Neural progenitor cell (in vitro differentiated cells): Measurements from ENCODE around the gene PRSS33. TPM values are rescaled to one million over a fixed set of nuclear protein-coding genes. Genes with fewer than 3 reads are reported as not detected.

ENCODE experiments used
- DNase-seq: peaks from one replicate; pipeline ENCODE4 v3.0.0-alpha.2; 2016; ENCODE audit warnings: low spot score
- H2AFZ ChIP-seq: fragments of 200-600 bp; sonication (generic); replicated peaks from 2 replicates; pipeline ENCODE4 v1.6.1; 2016; ENCODE audit warnings: antibody characterized with exemption
- H3F3A ChIP-seq: fragments of 200-600 bp; sonication (generic); 2 replicates; pipeline ENCODE4 v1.6.1; 2016; ENCODE audit warnings: antibody characterized with exemption, low read depth
- H3K27ac ChIP-seq: fragments of 200-600 bp; sonication (generic); 2 replicates; pipeline ENCODE4 v1.5.1; 2016; ENCODE audit warnings: mild to moderate bottlenecking
- H3K27me3 ChIP-seq: fragments of 200-600 bp; sonication (generic); 2 replicates; pipeline ENCODE4 v1.6.1; 2016; ENCODE audit warnings: mild to moderate bottlenecking, moderate library complexity
- H3K36me3 ChIP-seq: fragments of 200-600 bp; sonication (generic); 2 replicates; pipeline ENCODE4 v1.5.1; 2016
- H3K4me1 ChIP-seq: fragments of 200-600 bp; sonication (generic); 2 replicates; pipeline ENCODE4 v1.6.1; 2016; ENCODE audit warnings: mixed run types
- H3K4me2 ChIP-seq: fragments of 200-600 bp; sonication (generic); 2 replicates; pipeline ENCODE4 v1.6.1; 2016
- H3K4me3 ChIP-seq: fragments of 200-600 bp; sonication (generic); 2 replicates; pipeline ENCODE4 v1.5.1; 2016
- H3K79me2 ChIP-seq: fragments of 200-600 bp; sonication (generic); 2 replicates; pipeline ENCODE4 v1.6.1; 2016; ENCODE audit warnings: low read depth
- H3K9ac ChIP-seq: fragments of 200-600 bp; sonication (generic); 2 replicates; pipeline ENCODE4 v1.6.1; 2016
- H3K9me3 ChIP-seq: fragments of 200-600 bp; sonication (generic); 2 replicates; pipeline ENCODE4 v1.5.1; 2016; ENCODE audit warnings: low read depth
- H4K20me1 ChIP-seq: fragments of 200-600 bp; sonication (generic); 2 replicates; pipeline ENCODE4 v1.6.1; 2016; ENCODE audit warnings: low read depth
- H3K27ac Mint-ChIP-seq: 3 replicates; pipeline ENCODE4 v1.8.0; 2021; ENCODE audit warnings: mixed read lengths
- H3K27me3 Mint-ChIP-seq: 2 replicates; pipeline ENCODE4 v1.8.0; 2022; ENCODE audit warnings: low read depth, mild to moderate bottlenecking, inconsistent platforms, moderate library complexity, mixed read lengths; ENCODE audit not compliant: insufficient read depth
- H3K36me3 Mint-ChIP-seq: 3 replicates; pipeline ENCODE4 v1.8.0; 2021; ENCODE audit warnings: mixed read lengths
- H3K4me1 Mint-ChIP-seq: 3 replicates; pipeline ENCODE4 v1.8.0; 2021; ENCODE audit warnings: mixed read lengths
- H3K4me3 Mint-ChIP-seq: 3 replicates; pipeline ENCODE4 v1.8.0; 2021; ENCODE audit warnings: mild to moderate bottlenecking, moderate library complexity, mixed read lengths
- H3K9me3 Mint-ChIP-seq: 3 replicates; pipeline ENCODE4 v1.8.0; 2020; ENCODE audit warnings: mixed read lengths
- CTCF ChIP-seq: fragments of 200-600 bp; sonication (generic); IDR thresholded peaks from 2 replicates; pipeline ENCODE4 v1.5.1; 2017; ENCODE audit warnings: antibody characterized with exemption, mild to moderate bottlenecking
- EZH2 ChIP-seq: fragments of 200-600 bp; sonication (generic); IDR thresholded peaks from 2 replicates; pipeline ENCODE4 v1.6.1; 2017; ENCODE audit warnings: antibody characterized with exemption, mild to moderate bottlenecking, moderate library complexity
- EZH2phosphoT487 ChIP-seq: fragments of 200-600 bp; sonication (generic); IDR thresholded peaks from 2 replicates; pipeline ENCODE4 v1.6.1; 2017; ENCODE audit warnings: antibody characterized with exemption
- total RNA-seq: library from RNA; depleted of rRNA; stranded (reverse); fragments of >200 nt; gene quantifications from 2 replicates; pipeline ENCODE4 v1.2.3, GENCODE V29; 2015; ENCODE audit warnings: low replicate concordance

The PRSS33 gene
- total RNA-seq, 1 donor from 2014 or later, result 0.73 TPM

DNA sequence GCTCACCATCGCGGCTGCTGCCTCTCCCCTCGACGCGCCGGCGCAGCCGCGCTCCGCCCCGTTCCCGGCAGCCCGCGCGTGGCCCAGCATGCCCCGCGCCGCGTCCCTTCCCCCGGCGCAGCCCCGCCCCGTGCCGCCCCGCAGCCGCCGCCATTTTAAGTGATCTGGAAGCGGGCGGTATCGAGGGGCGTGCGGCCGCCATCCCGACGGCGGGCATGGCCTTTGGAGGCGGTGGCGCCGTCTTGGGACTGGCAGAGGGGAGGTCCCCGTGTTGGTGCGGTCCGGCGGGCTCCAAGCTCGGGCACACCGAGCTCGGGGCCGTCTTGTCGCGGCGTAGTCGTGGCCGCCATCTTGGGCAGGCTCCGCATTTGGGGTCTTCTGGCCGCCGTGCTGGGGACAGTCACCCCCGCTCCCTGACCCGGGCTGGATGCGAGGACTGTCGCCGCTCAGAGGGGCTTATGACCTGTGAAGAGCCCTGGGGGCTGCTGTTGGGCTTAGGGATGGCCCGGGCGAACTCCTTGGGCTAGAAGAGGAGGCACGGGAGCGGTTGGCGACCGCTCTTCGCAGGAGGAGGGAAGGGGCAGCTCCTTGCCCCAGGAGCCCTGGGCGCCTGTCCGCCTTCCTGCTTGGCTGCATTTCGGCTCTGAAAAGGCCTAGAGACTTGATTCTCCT, 10.0 kb downstream of the PRSS33 start, which contains the start of gene ELOB:
Gene ELOB (minus strand): TSS at position 50 of the 672 bp plus-strand sequence. CDS start 41 bp downstream, at position 9.
- Mint-ChIP-seq H3K4me3 (peak within 1 kb of the TSS; percentile 99), H3K27me3 (peaks cover 7% of the 10 kb centered on the region), H3K9me3 (no peaks in the 10 kb centered on the region), H3K36me3 (peaks cover 3% of the 10 kb centered on the region), H3K4me1 (peaks cover 23% of the 10 kb centered on the region), H3K27ac (peak within 1 kb of the TSS; percentile 98)
- Histone ChIP-seq H3K79me2 (peaks cover 56% of the 10 kb centered on the region), H3K9ac (peak within 1 kb of the TSS; percentile 100), H3K27ac (peak within 1 kb of the TSS; percentile 100), H3K4me1 (peaks cover 20% of the 10 kb centered on the region), H3K27me3 (no peaks in the 10 kb centered on the region), H3K4me3 (peak within 1 kb of the TSS; percentile 99), H3F3A (peaks cover 41% of the 10 kb centered on the region), H3K36me3 (no peaks in the 10 kb centered on the region), H4K20me1 (peaks cover 27% of the 10 kb centered on the region), H3K9me3 (no peaks in the 10 kb centered on the region), H2AFZ (peak within 1 kb of the TSS; percentile 94), H3K4me2 (peak within 1 kb of the TSS; percentile 100)
- TF ChIP-seq EZH2phosphoT487, result no peak
- no peak for TF ChIP-seq EZH2
- TF ChIP-seq CTCF, result no peak
- DNase-seq, result peak; percentile 95

- Histone ChIP-seq H3K79me2 (peaks cover 56% of the 10 kb centered on the region), H3K27ac (no peak overlapping the region), H3K4me3 (peak overlapping the region; percentile 99), H3K4me1 (peaks cover 20% of the 10 kb centered on the region), H3K9ac (peak overlapping the region; percentile 90), H3K4me2 (peak overlapping the region; percentile 100), H3K36me3 (no peaks in the 10 kb centered on the region), H3F3A (peaks cover 48% of the 10 kb centered on the region), H4K20me1 (peaks cover 34% of the 10 kb centered on the region), H3K9me3 (no peaks in the 10 kb centered on the region), H2AFZ (peak overlapping the region; percentile 76), H3K27me3 (no peaks in the 10 kb centered on the region)
- H3K27ac Mint-ChIP-seq, result peak overlapping the region; percentile 95
- no peaks in the 10 kb centered on the region for H3K9me3 Mint-ChIP-seq
- TF ChIP-seq EZH2phosphoT487 (no peak), EZH2 (no peak), CTCF (no peak)
- H3K4me3 Mint-ChIP-seq, result peak overlapping the region; percentile 99
- DNase-seq, result peak; percentile 72
- H3K36me3 Mint-ChIP-seq, result peaks cover 7% of the 10 kb centered on the region
- H3K27me3 Mint-ChIP-seq, result peaks cover 7% of the 10 kb centered on the region
- H3K4me1 Mint-ChIP-seq, result peaks cover 23% of the 10 kb centered on the region
Observed at GRCh38 chr16:2776500-2777139, 10.7 kb downstream of the PRSS33 start.

GRCh38 chr16:2775765-2776499, 11.4 kb downstream of the PRSS33 start:
- peaks cover 56% of the 10 kb centered on the region for H3K79me2 ChIP-seq
- H3K27ac Mint-ChIP-seq, result peak overlapping the region; percentile 95
- peaks cover 20% of the 10 kb centered on the region for H3K4me1 ChIP-seq
- peaks cover 55% of the 10 kb centered on the region for H3F3A ChIP-seq
- no peaks in the 10 kb centered on the region for H3K27me3 ChIP-seq
- no peak for TF ChIP-seq CTCF
- no peak for TF ChIP-seq EZH2phosphoT487
- no peak for TF ChIP-seq EZH2
- no peaks in the 10 kb centered on the region for H3K9me3 ChIP-seq
- H4K20me1 ChIP-seq, result peaks cover 41% of the 10 kb centered on the region
- no peaks in the 10 kb centered on the region for H3K9me3 Mint-ChIP-seq
- H3K4me2 ChIP-seq, result peak overlapping the region; percentile 100
- no peak for DNase-seq
- H3K4me3 ChIP-seq, result peak overlapping the region; percentile 99
- H3K36me3 Mint-ChIP-seq, result peaks cover 12% of the 10 kb centered on the region
- H3K27ac ChIP-seq, result no peak overlapping the region
- H3K4me1 Mint-ChIP-seq, result peaks cover 27% of the 10 kb centered on the region
- peak overlapping the region; percentile 99 for H3K4me3 Mint-ChIP-seq
- no peak overlapping the region for H2AFZ ChIP-seq
- H3K27me3 Mint-ChIP-seq, result peaks cover 7% of the 10 kb centered on the region
- peak overlapping the region; percentile 90 for H3K9ac ChIP-seq
- no peaks in the 10 kb centered on the region for H3K36me3 ChIP-seq
